ENCODE data around the gene ACRBP.
A peak's percentile ranks its signal among the peaks of the same experiment; 100 is the strongest.

Gene ACRBP

GRCh38 chr12:6646276-6647082, 753 bp downstream of the ACRBP start:
- DNase-seq, result peak in 1 of 14 donors; percentile 72

- DNase-seq, result peak in 4 of 14 donors; percentile 15 to 34 (median 29)
Measured at GRCh38 chr12:6644903-6645302, 2.3 kb downstream of the ACRBP start.

- peak in 2 of 14 donors; percentile 23 to 32 for DNase-seq
Measured at GRCh38 chr12:6644257-6644596, 3.0 kb downstream of the ACRBP start.

GRCh38 chr12:6643569-6644256, 3.5 kb downstream of the ACRBP start:
- DNase-seq, result peak in 2 of 14 donors; percentile 38 to 52

GRCh38 chr12:6641131-6641530, 6.1 kb downstream of the ACRBP start:
- no peak for DNase-seq

GRCh38 chr12:6640497-6640896, 6.7 kb downstream of the ACRBP start:
- DNase-seq, result no peak

- no peak for DNase-seq
Measured at GRCh38 chr12:6639151-6639801, 8.0 kb downstream of the ACRBP start.

- peak in 1 of 14 donors; percentile 22 for DNase-seq
Measured at GRCh38 chr12:6638305-6638704, 8.9 kb downstream of the ACRBP start.

- DNase-seq, result peak in 3 of 14 donors; percentile 17 to 38 (median 22)
Measured at GRCh38 chr12:6635856-6636531, 11.2 kb downstream of the ACRBP start, which contains the start of gene LPAR5. LPAR5 (minus strand) TSS chr12:6635959; CDS start chr12:6621248, 14,711 bp downstream.

- no peak for DNase-seq
Measured at GRCh38 chr12:6635375-6635855, 11.8 kb downstream of the ACRBP start.

- peak in 6 of 14 donors; percentile 29 to 52 (median 39) for DNase-seq
Measured at GRCh38 chr12:6632026-6632983, 14.9 kb downstream of the ACRBP start.

GRCh38 chr12:6631549-6631961, 15.7 kb downstream of the ACRBP start:
- no peak for DNase-seq

- DNase-seq, result peak in 1 of 14 donors; percentile 66
Measured at GRCh38 chr12:6630736-6631135, 16.5 kb downstream of the ACRBP start.

- no peak for DNase-seq
Measured at GRCh38 chr12:6627616-6628015, 19.6 kb downstream of the ACRBP start.

GRCh38 chr12:6626654-6627283, 20.5 kb downstream of the ACRBP start:
- DNase-seq, result peak in 1 of 14 donors; percentile 23

GRCh38 chr12:6620885-6621274, 26.4 kb downstream of the ACRBP start:
- no peak for DNase-seq

- peak in 2 of 14 donors; percentile 19 to 25 for DNase-seq
Measured at GRCh38 chr12:6620137-6620884, 26.9 kb downstream of the ACRBP start.

GRCh38 chr12:6618483-6619225, 28.6 kb downstream of the ACRBP start:
- DNase-seq, result peak in 1 of 14 donors; percentile 29

GRCh38 chr12:6615802-6616201, 31.4 kb downstream of the ACRBP start:
- no peak for DNase-seq

Measured in C1 segment of cervical spinal cord (tissue), 14 donors.